Measurements from ENCODE around the gene CTCF.
A peak's percentile ranks its signal among the peaks of the same experiment; 100 is the strongest.

Gene CTCF

DNA sequence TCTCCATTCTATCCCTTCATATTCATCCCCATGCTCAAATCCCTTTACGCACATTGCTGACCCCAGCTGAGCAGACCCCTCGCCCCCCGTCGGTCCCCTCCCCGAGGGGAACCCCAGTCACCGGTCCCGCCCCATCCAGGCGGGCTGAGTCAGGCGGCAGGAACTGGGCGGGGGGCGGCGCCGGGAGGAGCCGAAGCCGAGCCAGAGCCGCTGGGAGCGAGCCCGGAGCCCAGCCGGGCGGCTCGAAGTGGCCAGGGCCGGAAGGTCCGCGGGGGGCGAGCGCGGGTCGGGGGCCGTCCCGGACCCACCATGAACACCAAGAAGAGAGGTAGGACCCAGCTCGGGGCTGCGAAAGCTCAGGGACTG is 25.1 kb upstream of the CTCF start:
- no peak for DNase-seq

DNA sequence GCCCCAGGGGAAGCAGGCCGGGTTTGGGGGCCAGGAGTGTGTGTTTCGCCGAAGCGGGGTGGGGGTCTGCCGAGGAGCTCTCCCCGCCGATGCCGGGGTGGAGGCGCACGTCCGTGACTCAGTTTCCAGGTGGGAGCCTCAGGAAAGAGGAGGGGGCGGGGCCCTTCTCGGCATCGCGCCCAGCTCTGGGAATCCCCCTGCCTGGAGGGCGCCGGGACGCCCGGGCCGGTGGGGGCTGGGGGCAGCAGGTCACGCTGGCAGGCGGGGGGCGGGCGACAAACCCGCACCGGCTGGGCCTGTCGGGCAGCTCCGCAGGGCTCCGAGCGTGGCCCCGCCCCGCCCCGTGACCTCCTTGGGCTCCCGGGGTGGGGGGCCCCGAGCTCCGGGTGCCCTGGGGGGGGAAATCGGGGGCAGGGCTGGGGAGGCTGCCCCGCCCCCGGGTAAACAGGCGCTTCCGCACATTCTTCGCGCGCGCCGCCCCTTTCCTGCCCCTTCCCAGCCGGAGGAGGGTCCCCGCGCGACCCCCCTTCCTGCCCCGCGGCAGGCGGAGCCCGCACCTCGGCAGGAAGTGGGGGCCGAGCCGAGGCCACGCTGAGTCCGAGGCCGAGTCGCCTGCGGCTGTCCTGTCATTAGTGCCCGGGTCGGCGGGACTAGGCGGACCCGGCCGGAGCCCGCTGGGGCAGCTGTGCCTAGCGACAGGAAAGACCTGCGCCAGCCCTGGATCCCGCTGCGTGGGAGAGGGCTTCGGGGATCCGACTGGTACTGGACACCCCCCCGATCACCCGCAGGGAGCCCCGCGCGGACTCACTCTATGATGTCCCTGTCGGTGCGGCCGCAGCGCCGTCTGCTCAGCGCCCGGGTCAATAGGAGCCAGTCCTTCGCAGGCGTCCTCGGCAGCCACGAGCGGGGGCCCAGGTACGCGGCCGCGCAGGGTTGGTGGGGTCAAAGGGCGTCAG is 24.4 kb upstream of the CTCF start:
- peak; percentile 27 for DNase-seq

DNA sequence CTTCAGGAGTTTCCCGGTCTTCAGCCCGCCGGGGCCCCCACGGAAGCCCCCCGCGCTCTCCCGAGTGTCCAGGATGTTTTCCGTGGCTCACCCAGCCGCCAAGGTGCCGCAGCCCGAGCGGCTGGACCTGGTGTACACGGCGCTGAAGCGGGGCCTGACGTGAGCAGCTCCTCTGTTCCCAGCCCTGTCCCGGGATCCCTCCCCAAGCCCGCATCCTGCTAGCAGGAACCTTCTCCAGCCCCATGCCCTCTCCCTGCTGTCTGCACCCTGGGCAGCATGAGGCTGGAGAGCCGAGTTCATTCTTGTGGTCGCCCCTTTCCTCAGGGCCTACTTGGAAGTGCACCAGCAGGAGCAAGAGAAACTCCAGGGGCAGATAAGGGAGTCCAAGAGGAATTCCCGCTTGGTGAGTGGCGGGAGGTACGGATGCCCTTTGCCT is 23.6 kb upstream of the CTCF start:
- DNase-seq, result no peak

DNA sequence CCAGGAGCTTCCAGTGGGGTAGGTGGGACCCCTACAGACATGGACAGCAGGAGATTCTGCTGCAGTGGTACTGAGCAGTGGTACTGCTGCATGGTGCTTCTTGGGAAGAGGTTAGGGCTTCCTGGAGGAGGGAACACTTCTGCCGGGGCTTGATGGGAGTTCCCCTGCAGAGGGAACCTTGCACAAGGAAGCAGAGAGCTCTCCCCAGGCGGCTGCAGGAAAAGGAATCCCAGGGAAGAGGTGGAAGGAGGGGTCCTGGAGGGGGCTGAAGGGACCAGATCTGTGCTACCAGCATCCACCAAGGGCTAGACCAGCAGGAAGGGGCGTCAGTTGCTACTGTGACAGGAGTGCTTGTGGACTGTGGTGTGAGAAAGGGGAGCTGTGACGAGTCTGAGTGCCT is 23.1 kb upstream of the CTCF start:
- no peak for DNase-seq

DNA sequence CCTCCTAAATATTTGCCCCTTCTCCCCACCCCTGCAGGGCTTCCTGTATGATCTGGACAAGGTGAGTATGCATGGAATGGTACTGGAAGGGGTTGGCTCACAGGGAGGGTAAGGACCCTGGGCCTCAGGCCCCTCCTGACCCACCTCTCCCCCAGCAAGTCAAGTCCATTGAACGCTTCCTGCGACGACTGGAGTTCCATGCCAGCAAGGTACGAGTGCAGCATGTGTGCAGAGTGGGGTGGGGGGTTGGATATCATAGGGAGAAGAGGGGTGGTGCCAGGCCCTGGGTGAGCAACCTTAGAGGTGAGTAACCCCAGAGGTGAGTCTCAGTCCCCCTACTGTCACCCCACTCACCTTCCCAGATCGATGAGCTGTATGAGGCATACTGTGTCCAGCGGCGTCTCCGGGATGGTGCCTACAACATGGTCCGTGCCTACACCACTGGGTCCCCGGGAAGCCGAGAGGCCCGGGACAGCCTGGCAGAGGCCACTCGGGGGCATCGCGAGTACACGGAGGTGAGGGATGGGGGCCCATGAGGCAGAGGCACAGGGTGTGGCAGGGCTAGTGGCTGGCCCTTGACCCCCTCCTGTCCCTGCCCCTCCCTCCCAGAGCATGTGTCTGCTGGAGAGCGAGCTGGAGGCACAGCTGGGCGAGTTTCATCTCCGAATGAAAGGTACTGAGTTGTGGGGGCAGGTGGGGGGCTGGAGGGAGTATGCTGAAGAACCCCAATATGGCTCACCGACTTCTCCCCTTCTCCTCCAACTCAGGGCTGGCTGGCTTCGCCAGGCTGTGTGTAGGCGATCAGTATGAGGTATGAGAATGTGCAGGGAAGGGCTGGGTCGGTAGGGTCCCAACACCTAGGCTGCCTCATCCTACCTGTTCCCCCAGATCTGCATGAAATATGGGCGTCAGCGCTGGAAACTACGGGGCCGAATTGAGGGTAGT is 22.4 kb upstream of the CTCF start:
- no peak for DNase-seq

DNA sequence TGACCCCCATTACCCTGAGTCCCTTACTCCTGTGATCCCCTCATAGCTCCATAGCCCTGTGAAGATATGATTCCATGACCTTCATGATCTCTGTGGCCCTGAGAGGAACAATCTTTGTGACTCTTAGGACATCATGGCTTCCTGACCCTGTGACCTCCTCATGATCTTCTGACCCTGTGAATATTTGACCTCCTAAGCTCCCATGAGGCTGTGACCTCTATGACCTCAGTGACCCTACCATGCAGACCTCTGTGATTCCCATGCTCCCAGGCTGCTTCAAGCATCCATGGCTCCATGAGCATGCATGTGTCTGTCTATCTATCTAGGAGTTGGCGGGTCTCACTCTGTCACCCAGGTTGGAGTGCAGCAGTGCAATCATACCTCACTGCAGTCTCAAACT is 21.6 kb upstream of the CTCF start:
- no peak for DNase-seq

DNA sequence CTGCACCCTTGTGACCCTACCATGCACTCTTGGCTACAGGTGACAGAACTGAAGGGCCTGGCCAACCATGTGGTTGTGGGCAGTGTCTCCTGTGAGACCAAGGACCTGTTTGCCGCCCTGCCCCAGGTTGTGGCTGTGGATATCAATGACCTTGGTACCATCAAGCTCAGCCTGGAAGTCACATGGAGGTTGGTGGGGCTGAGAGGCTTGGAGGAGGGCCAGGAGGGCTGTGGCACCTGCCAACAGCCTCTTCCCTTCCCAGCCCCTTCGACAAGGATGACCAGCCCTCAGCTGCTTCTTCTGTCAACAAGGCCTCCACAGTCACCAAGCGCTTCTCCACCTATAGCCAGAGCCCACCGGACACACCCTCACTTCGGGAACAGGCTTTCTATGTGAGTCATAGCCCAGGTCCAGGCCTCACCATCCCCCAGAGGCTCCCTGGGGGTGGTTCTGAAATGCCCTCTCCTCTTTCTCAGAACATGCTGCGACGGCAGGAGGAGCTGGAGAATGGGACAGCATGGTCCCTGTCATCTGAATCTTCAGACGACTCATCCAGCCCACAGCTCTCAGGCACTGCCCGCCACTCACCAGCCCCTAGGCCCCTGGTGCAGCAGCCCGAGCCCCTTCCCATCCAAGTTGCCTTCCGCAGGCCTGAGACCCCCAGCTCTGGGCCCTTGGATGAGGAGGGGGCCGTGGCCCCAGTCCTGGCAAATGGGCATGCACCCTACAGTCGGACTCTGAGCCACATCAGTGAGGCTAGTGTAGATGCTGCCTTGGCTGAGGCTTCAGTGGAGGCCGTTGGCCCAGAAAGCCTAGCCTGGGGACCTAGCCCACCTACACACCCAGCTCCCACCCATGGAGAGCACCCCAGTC is 20.7 kb upstream of the CTCF start:
- peak; percentile 57 for DNase-seq

DNA sequence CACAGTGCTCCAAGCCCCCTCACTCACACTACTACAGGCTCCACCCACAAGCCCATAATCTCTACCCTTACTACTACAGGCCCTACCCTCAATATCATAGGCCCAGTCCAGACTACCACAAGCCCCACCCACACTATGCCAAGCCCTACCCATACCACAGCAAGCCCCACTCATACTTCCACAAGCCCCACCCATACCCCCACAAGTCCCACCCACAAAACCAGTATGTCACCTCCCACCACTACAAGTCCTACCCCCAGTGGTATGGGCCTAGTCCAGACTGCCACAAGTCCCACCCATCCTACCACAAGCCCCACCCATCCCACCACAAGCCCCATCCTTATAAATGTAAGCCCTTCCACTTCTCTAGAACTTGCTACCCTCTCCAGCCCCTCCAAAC is 19.9 kb upstream of the CTCF start:
- peak; percentile 94 for DNase-seq

DNA sequence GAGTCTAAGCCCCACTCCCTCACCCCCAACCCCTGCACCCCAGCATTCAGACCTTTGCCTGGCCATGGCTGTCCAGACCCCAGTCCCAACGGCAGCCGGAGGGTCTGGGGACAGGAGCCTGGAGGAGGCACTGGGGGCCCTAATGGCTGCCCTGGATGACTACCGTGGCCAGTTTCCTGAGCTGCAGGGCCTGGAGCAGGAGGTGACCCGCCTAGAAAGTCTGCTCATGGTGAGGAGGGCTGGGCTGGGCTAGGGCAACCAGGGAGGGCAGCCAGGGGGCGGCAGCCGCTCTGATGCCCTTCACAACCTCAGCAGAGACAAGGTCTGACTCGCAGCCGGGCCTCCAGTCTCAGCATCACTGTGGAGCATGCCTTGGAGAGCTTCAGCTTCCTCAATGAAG is 19.3 kb upstream of the CTCF start:
- no peak for DNase-seq

DNA sequence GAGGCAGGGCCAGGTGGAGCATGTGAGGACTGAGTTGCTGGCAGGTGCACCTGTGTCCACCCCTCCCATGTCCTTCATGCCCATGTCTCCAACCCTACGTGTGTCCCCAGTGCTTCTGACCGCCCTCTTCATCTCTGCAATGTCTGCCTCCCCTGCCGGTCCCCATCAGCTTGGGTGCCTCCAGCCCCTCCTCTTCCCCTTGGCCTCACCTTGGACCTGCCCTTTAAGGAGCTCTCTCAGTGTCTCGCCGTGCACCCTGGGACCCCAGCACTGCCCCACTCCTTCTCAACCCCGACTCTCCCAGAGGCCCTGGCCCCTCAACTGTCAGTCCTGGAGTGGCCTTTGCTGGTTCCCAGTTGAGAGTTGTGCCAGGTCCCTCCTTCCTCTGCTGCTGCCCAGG is 18.7 kb upstream of the CTCF start:
- DNase-seq, result no peak

DNA sequence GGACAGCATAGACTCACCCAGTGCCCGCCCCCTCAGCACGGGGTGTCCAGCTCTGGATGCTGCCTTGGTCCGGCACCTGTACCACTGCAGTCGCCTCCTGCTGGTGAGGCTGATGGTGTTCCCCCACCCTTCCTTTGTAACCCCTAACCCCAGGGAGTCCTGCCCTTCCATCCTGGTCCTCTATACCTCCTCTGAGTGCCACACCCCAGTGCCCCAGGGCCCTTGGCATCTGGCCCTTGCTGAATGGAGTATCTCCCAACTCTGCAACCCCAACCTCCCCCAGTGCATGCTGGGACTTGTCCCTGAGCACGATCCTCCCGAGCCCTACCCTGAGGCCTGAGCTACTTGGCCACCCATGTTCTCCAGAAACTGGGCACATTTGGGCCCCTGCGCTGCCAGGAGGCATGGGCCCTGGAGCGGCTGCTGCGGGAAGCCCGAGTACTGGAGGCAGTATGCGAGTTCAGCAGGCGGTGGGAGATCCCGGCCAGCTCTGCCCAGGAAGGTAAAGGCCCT is 17.9 kb upstream of the CTCF start:
- peak; percentile 25 for DNase-seq

DNA sequence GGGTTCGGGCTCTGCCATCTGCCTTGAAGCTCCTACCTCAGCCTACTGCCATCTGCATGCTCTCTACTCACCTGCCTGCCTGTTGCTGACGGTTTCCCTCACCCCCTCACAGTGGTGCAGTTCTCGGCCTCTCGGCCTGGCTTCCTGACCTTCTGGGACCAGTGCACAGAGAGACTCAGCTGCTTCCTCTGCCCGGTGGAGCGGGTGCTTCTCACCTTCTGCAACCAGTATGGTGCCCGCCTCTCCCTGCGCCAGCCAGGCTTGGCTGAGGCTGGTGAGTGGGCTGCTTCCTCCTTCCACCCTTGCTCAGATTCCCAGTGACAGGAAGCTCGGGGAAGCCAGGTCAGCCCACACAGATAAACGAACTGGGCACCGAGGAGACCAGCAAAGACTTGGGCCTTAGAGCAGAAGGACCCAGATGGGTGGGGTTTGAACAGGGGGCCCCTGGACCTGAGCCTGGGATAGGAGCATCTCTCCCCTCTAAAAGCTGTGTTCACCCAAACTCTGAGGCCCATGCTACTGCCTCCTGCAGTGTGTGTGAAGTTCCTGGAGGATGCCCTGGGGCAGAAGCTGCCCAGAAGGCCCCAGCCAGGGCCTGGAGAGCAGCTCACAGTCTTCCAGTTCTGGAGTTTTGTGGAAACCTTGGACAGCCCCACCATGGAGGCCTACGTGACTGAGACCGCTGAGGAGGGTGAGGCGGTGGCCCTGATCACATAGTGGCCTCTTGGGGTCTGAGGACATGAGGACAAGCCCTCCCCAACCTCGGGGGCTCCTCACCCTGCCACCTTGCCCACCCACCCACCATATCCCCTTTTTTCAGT is 17.3 kb upstream of the CTCF start:
- no peak for DNase-seq

DNA sequence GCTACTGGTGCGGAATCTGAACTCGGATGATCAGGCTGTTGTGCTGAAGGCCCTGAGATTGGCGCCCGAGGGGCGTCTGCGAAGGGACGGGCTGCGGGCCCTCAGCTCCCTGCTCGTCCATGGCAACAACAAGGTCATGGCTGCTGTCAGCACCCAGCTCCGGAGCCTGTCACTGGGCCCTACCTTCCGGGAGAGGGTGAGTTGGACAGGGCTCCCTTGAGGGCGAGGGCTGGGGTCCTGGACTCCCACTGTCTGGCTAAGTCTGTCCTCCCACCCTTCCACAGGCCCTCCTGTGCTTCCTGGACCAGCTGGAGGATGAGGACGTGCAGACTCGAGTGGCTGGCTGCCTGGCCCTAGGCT is 16.7 kb upstream of the CTCF start:
- no peak for DNase-seq

DNA sequence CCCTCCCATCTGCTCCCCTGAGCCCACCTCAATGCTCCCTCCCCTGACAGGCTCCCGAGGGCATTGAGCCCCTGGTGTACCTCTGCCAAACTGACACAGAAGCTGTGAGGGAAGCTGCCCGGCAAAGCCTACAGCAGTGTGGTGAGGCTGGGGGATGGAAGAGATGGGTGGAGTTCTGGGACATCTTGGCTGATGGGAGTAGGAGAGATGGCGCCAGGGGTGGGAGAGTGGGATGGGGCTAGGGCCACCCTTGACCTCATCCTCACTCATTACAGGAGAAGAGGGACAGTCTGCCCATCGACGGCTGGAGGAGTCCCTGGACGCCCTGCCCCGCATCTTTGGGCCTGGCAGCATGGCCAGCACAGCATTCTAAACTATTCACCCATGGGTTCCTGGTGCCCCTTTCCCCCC is 16.2 kb upstream of the CTCF start:
- no peak for DNase-seq

DNA sequence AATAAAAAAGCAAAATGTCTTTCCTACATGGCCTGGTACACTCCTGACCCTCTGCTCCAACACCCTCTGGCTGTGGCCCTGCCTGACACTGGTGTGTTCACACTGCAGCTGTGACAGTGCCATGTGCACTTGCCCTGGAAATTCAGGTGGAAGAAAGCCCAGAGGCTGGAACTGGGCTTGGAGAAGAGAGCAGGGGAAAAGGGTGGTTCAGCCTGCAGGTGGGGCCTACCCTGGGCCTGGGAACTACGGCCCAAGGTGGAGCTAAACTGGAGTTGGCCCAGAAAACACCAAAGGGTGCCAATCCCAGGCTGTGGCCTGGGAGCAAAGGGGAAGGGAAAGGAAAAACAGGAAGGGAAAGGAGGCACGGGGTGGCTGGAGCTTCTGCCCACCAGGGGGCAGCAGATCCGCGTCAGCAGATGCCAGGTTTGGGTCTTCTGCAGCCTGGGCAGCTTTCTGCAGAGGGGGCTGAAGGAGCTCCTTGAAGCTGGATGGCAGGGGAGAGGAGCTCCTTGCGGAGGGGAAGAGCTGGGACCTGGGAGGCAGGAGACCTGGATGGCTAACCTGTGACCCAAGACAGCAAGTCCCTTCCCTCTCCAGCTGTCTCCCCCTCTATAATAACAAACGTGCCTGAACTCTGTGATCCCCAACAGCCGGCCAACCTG is 15.4 kb upstream of the CTCF start:
- DNase-seq, result peak; percentile 60

DNA sequence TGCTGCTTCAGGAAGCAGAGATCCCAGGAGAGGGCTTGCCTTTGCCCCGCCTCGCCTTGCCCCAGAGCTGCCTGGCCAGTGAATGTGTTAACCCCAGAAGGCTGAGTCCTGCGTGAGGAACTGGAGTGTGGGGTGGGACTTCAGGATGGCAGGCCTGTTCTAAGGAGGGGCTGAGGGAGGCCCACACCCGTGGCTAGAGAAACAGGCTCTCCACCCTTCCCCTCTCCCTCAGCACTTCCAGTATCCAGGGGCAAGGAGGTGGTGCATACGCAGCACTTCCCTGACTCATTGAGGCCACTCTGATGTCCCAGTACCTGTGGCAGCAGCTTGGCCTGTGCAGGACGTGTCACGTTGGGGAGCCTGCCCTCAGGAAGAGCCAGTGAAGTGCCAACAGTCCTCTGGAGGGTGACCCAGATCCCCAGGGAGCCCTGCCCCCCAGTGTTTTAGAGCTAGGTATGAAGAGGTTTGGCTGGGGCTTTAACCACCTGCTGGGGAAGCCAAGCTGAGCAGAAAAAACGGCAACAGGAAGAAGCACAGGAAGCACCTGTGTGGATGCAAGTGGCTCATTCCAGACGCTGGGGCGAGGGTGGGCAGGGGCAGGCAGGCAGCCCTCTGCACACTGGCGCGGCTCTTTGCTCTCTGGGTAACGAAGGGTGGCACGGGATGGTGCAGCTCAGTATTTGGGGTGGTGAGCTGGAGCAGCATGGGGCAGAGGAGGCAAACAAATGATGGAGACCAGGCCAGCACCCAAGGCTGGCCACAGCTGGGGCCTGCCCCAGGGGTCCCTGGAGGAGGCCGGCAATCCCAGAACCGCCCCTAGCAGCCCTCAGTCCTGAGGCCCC is 14.7 kb upstream of the CTCF start:
- no peak for DNase-seq

DNA sequence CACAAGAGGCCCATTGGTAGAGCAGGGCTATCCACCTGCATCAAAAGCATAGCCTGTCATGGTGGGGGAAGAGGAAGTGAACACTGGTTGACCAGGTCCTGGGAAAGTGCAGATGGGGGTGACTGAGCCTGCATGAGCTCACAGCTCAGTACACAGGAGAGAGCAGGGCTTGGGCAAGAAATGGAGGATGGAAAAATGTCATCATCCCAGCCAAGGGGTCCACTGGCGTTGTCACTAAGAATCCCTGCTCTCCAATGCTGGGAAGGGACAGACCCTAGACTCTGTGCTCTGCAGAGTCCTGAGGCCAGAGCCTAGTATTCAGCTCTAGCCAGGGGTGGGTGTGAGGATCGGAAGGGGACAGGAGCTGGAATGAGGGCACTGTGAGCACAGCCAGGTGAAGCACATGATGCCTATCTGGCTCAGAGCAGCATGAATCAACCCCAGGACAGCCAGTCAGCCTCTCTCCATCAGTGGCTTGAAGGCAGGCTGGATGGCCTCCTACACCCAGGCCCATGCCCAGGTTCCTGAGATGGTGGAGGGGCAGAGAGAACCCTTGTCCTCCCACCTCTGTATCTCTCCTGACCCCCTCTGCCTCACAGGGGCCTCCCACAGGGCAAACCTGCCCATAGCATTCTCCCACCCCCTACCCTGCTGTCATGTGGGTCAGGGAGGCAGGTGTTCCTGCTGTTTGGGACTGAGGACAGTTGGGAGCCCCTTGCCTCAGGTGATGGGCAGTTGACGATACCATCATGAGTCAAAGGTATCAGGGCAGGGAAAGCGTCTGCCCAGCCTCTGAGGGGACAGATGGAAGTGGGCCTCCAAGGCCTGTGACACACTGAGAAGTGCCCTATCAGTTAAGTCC is 13.8 kb upstream of the CTCF start:
- DNase-seq, result no peak

DNA sequence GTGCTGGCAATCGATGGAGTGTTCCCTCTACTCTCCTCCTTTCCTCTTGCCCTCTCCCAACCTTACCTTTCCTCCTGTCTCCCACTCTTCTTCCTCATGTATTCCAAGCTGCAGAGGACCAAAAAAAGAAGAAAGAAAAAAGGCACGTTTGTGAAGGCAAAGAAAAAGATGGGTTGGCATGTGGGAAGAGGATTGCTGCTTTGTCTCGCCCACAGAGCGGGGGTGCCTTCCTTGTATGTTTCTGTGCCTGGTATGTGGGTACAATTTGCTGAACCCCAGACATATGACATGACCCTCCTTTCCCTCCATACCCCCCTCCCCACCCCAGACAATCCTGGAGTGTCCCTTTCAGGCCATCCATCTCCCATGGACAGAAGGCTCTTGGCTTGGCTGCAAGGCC is 13.1 kb upstream of the CTCF start:
- DNase-seq, result no peak

DNA sequence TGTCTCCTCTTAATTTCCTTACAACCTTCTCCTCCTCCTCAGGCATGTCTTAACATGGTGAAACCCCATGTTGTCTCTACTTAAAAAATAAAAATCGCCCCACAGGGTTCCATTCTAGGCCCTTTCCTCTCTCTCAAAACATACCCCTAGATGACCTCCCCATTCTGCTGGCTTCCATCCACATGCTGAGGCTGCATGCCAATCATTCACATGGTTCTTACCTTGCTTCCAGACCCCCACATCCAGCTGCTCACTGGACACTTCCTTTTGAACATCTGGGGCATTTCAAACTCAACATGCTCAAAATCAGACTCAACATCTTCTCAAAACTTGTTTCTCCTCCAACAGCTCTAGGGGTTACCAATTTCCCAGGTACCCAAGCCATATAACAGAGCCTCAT is 12.4 kb upstream of the CTCF start:
- no peak for DNase-seq
